ENCODE results near the gene FAM184A. TPM values are rescaled to one million over a fixed set of nuclear protein-coding genes. Genes with fewer than 3 reads are reported as not detected.

The FAM184A gene
- total and polyA plus RNA-seq, 10 of the 15 experiments (the other 5 are each of a cell fraction or from before 2014, with no cell fraction given) = 0.15 to 0.23 TPM; not detected in 8

GRCh38 chr6:119067091-119067490, 11.4 kb downstream of the FAM184A start:
- no TSS peak for BruUV-seq (replicated peaks)
- Histone ChIP-seq H3K4me2 (ENCODE audit: control insufficient read depth, insufficient read depth) (no peak overlapping the region), H2AFZ (ENCODE audit: control insufficient read depth, low read depth, low read length) (no peak overlapping the region), H3K36me3 (ENCODE audit: control insufficient read depth in 2 of 2, insufficient read depth in 2 of 2, low read length in 1 of 2) (no peaks in the 10 kb centered on the region), H3K4me1 (ENCODE audit: control insufficient read depth, insufficient read depth, low read length) (no peaks in the 10 kb centered on the region), H3K27me3 (replicated peaks in 1 of 2; ENCODE audit: control insufficient read depth in 2 of 2, insufficient read depth in 2 of 2, low read length in 1 of 2) (no peaks in the 10 kb centered on the region), H3K27ac (ENCODE audit: control insufficient read depth, insufficient read depth) (no peak overlapping the region), H3K79me2 (ENCODE audit: control insufficient read depth, insufficient read depth, low read length) (no peaks in the 10 kb centered on the region), H3K4me3 (no peak overlapping the region), H3K9ac (ENCODE audit: control insufficient read depth, insufficient read depth, low read length) (no peak overlapping the region), H4K20me1 (ENCODE audit: control insufficient read depth, insufficient read depth) (no peaks in the 10 kb centered on the region), H3K9me3 (replicated peaks; ENCODE audit: control insufficient read depth, insufficient read depth, low read length) (no peaks in the 10 kb centered on the region)
- ATAC-seq (no peak), FAIRE-seq (no peak), DNase-seq (ENCODE audit: low read depth, low spot score) (no peak)
- intact Hi-C loops (cut with micrococcal nuclease; ENCODE audit: unreplicated experiment) (no loop called here), in situ Hi-C loops (cut with MboI) (no loop called here)
- SMC1A ChIA-PET (ENCODE audit: uncharacterized antibody, unreplicated experiment) = no interaction called here
- TF ChIP-seq, protein P1, sequence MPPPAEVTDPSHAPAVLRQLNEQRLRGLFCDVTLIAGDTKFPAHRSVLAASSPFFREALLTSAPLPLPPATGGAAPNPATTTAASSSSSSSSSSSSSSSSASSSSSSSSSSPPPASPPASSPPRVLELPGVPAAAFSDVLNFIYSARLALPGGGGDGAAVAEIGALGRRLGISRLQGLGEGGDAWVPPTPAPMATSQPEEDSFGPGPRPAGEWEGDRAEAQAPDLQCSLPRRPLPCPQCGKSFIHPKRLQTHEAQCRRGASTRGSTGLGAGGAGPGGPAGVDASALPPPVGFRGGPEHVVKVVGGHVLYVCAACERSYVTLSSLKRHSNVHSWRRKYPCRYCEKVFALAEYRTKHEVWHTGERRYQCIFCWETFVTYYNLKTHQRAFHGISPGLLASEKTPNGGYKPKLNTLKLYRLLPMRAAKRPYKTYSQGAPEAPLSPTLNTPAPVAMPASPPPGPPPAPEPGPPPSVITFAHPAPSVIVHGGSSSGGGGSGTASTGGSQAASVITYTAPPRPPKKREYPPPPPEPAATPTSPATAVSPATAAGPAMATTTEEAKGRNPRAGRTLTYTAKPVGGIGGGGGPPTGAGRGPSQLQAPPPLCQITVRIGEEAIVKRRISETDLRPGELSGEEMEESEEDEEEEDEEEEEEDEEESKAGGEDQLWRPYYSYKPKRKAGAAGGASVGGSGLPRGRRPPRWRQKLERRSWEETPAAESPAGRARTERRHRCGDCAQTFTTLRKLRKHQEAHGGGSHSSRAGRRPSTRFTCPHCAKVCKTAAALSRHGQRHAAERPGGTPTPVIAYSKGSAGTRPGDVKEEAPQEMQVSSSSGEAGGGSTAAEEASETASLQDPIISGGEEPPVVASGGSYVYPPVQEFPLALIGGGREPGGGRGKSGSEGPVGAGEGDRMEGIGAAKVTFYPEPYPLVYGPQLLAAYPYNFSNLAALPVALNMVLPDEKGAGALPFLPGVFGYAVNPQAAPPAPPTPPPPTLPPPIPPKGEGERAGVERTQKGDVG (CRISPR knock-in tag; IDR thresholded peaks at IDR 0.05) = no peak
- no peak for TF ChIP-seq EZH2 (IDR thresholded peaks at IDR 0.05; ENCODE audit: borderline replicate concordance, control insufficient read depth, low read depth, low read length)
- no peak for TF ChIP-seq FOXM1 (IDR thresholded peaks at IDR 0.05; ENCODE audit: low read depth, low read length)
- TF ChIP-seq CREM (IDR thresholded peaks at IDR 0.05; ENCODE audit: low read depth) = no peak
- no peak for TF ChIP-seq POLR2AphosphoS2 (IDR thresholded peaks at IDR 0.05; ENCODE audit: low read depth, low read length)
- TF ChIP-seq LARP7 (IDR thresholded peaks at IDR 0.05) = no peak
- TF ChIP-seq ETV6 (conservative IDR thresholded peaks at IDR 0.05 in 1 of 2, IDR thresholded peaks at IDR 0.05 in 1 of 2; ENCODE audit: borderline replicate concordance in 1 of 2, low read depth in 1 of 2) = no peak
- no peak for TF ChIP-seq E2F8 (IDR thresholded peaks at IDR 0.05; ENCODE audit: low read depth, partially characterized antibody)
- no peak for TF ChIP-seq CEBPZ (IDR thresholded peaks at IDR 0.05; ENCODE audit: low read depth, low read length)
- no peak for TF ChIP-seq KDM1A (IDR thresholded peaks at IDR 0.05; ENCODE audit: borderline replicate concordance)
- no peak for TF ChIP-seq BCL11A (IDR thresholded peaks at IDR 0.05; ENCODE audit: low read depth, low read length)
- no peak for TF ChIP-seq MTA2 (IDR thresholded peaks at IDR 0.05; ENCODE audit: low read depth)
- TF ChIP-seq NFIC (IDR thresholded peaks at IDR 0.05; ENCODE audit: low read depth, low read length) = no peak
- no peak for TF ChIP-seq NRF1 (conservative IDR thresholded peaks at IDR 0.05; ENCODE audit: low read depth, low read length)
- POLR2A ChIA-PET = no interaction called here
- CTCF ChIA-PET = interaction anchor here (1.4 kb wide), 1 partner anchor 502 kb away, joined by 4 read pairs; no protein-coding TSS in a partner anchor
- RAD21 ChIA-PET (ENCODE audit: unreplicated experiment) = no interaction called here

Data from GM12878 (cell line).